A549 (cell line): ENCODE data around the gene DDX10. TPM values are rescaled to one million over a fixed set of nuclear protein-coding genes. Genes with fewer than 3 reads are reported as not detected.

Source experiments
- ATAC-seq, 2 experiments: fragments of 200-7000 bp in 1 of 2; fragments of >200 bp in 1 of 2; cut with Nextera tagmentation in 1 of 2; cut with Tn5 transposase in 1 of 2; 3 replicates each; pipeline versions ENCODE4 v1.8.0 to v1.9.1; 2018 to 2020; ENCODE audit warnings: mild to moderate bottlenecking in 1 of 2, moderate library complexity in 1 of 2
- CTCF ChIA-PET: fragments of 300-600 bp; sonication (Branson Sonifier 250); formaldehyde crosslinking; extraction: SDS; loops from one replicate; lab custom pipeline; 2021; ENCODE audit warnings: antibody characterized with exemption, inconsistent platforms; lab: Yijun Ruan, JAX
- POLR2A ChIA-PET: fragments of 350-600 bp; formaldehyde crosslinking; extraction: SDS; loops from one replicate; lab custom pipeline; 2021; ENCODE audit warnings: antibody characterized with exemption, inconsistent platforms; lab: Yijun Ruan, JAX
- DNase-seq, 2 experiments: peaks; one replicate each; pipeline versions ENCODE4 v3.0.0 to v3.0.0-alpha.2; 2011 to 2016; ENCODE audit warnings: low read depth in 1 of 2, low spot score in 1 of 2
- FAIRE-seq: peaks from 2 replicates; lab custom pipeline; 2011; peaks lifted over from hg19 to GRCh38; lab: Jason Lieb, UNC
- H3K27ac ChIP-seq, 2 experiments: fragments of >200 bp; sonication (Bioruptor Twin); formaldehyde crosslinking; 3 replicates each; pipeline ENCODE4 v1.5.1; 2016 to 2017
- H3K4me1 ChIP-seq: fragments of >200 bp; sonication (Bioruptor Twin); formaldehyde crosslinking; 3 replicates; pipeline ENCODE4 v1.6.1; 2016
- H3K4me2 ChIP-seq: fragments of >200 bp; sonication (Bioruptor Twin); formaldehyde crosslinking; 3 replicates; pipeline ENCODE4 v1.6.1; 2016
- H3K4me3 ChIP-seq: fragments of >200 bp; sonication (Bioruptor Twin); formaldehyde crosslinking; 3 replicates; pipeline ENCODE4 v1.5.1; 2016
- H3K9me3 ChIP-seq: fragments of >200 bp; sonication (Bioruptor Twin); formaldehyde crosslinking; 3 replicates; pipeline ENCODE4 v1.6.1; 2016
- BHLHE40 ChIP-seq: IDR thresholded peaks from 2 replicates; pipeline ENCODE4 v1.6.1; 2012; ENCODE audit warnings: low read depth, low read length, inconsistent platforms
- CBX8 ChIP-seq: fragments of 200-600 bp; sonication (generic); IDR thresholded peaks from 2 replicates; pipeline ENCODE4 v1.6.1; 2016
- CHD4 ChIP-seq: fragments of 200-600 bp; sonication (generic); IDR thresholded peaks from 2 replicates; pipeline ENCODE4 v1.6.1; 2016; ENCODE audit warnings: antibody characterized with exemption, mild to moderate bottlenecking, borderline replicate concordance
- EHF ChIP-seq: fragments of 250-450 bp; sonication (Bioruptor Pico); IDR thresholded peaks from 2 replicates; pipeline ENCODE4 v1.5.0; 2020; ENCODE audit warnings: mild to moderate bottlenecking
- ESRRA ChIP-seq: fragments of 150-350 bp; IDR thresholded peaks from 2 replicates; pipeline ENCODE4 v1.6.1; 2014; ENCODE audit warnings: mild to moderate bottlenecking, low read length, borderline replicate concordance
- FOXS1 ChIP-seq: fragments of 250-450 bp; sonication (Bioruptor Pico); IDR thresholded peaks from 2 replicates; pipeline ENCODE4 v1.5.0; 2020; ENCODE audit warnings: mild to moderate bottlenecking, moderate library complexity
- GATA3 ChIP-seq: IDR thresholded peaks from 2 replicates; pipeline ENCODE4 v1.6.1; 2012; ENCODE audit warnings: borderline replicate concordance
- HDAC2 ChIP-seq: fragments of 200-600 bp; sonication (generic); IDR thresholded peaks from 2 replicates; pipeline ENCODE4 v1.6.1; 2016
- HEYL ChIP-seq: fragments of 250-450 bp; sonication (Bioruptor Pico); IDR thresholded peaks from 2 replicates; pipeline ENCODE4 v1.8.0; 2021; ENCODE audit warnings: mild to moderate bottlenecking, moderate library complexity
- HMGXB4 ChIP-seq: fragments of 250-450 bp; sonication (Bioruptor Pico); IDR thresholded peaks from 2 replicates; pipeline ENCODE4 v1.5.0; 2021; ENCODE audit warnings: mild to moderate bottlenecking, moderate library complexity, borderline replicate concordance
- HOXA7 ChIP-seq: fragments of 250-450 bp; sonication (Bioruptor Pico); IDR thresholded peaks from 2 replicates; pipeline ENCODE4 v1.5.0; 2020; ENCODE audit warnings: mild to moderate bottlenecking, moderate library complexity
- HOXB13 ChIP-seq: fragments of 250-450 bp; sonication (Bioruptor Pico); IDR thresholded peaks from 2 replicates; pipeline ENCODE4 v1.5.0; 2020; ENCODE audit warnings: low read depth, mild to moderate bottlenecking, moderate library complexity
- HOXB5 ChIP-seq: fragments of 250-450 bp; sonication (Bioruptor Pico); IDR thresholded peaks from 2 replicates; pipeline ENCODE4 v1.5.0; 2020; ENCODE audit warnings: mild to moderate bottlenecking, moderate library complexity
- KDM1A ChIP-seq: fragments of 200-600 bp; sonication (generic); IDR thresholded peaks from 2 replicates; pipeline ENCODE4 v1.6.1; 2016; ENCODE audit warnings: low read depth, mild to moderate bottlenecking
- KDM5A ChIP-seq: fragments of 200-600 bp; sonication (generic); IDR thresholded peaks from 2 replicates; pipeline ENCODE4 v1.6.1; 2016; ENCODE audit warnings: antibody characterized with exemption, mild to moderate bottlenecking
- NFE2L2 ChIP-seq: fragments of 150-350 bp; conservative IDR thresholded peaks from 2 replicates; pipeline ENCODE4 v1.6.1; 2014; ENCODE audit warnings: low read length
- NR3C1 ChIP-seq: fragments of >200 bp; sonication (Bioruptor Twin); formaldehyde crosslinking; IDR thresholded peaks from 3 replicates; pipeline ENCODE4 v1.6.1; 2017
- RAD21 ChIP-seq, 2 experiments: fragments of >200 bp in 1 of 2; sonication (Bioruptor Twin) in 1 of 2; formaldehyde crosslinking in 1 of 2; IDR thresholded peaks in 1 of 2; conservative IDR thresholded peaks in 1 of 2; 2 replicates in 1 of 2; 3 replicates in 1 of 2; pipeline ENCODE4 v1.6.1; 2012 to 2018; ENCODE audit warnings: inconsistent platforms in 1 of 2
- RCOR1 ChIP-seq: fragments of 150-350 bp; IDR thresholded peaks from 2 replicates; pipeline ENCODE4 v1.6.1; 2014; ENCODE audit warnings: antibody characterized with exemption, low read length, low read depth
- REST ChIP-seq: fragments of 200-600 bp; sonication (generic); IDR thresholded peaks from 2 replicates; pipeline ENCODE4 v1.6.1; 2016; ENCODE audit warnings: antibody characterized with exemption, mild to moderate bottlenecking, moderate library complexity
- RFX5 ChIP-seq: fragments of 450-650 bp; IDR thresholded peaks from 2 replicates; pipeline ENCODE4 v1.7.1; 2014; ENCODE audit warnings: antibody characterized with exemption, mild to moderate bottlenecking, moderate library complexity
- SREBF2 ChIP-seq: fragments of 450-650 bp; IDR thresholded peaks from 2 replicates; pipeline ENCODE4 v1.6.1; 2014; ENCODE audit warnings: mild to moderate bottlenecking, moderate library complexity
- TP53 ChIP-seq: fragments of 250-450 bp; sonication (Bioruptor Pico); IDR thresholded peaks from 2 replicates; pipeline ENCODE4 v1.5.0; 2021; ENCODE audit warnings: mild to moderate bottlenecking, moderate library complexity
- ZFP36 ChIP-seq: fragments of 450-650 bp; IDR thresholded peaks from 2 replicates; pipeline ENCODE4 v1.6.1; 2014; ENCODE audit warnings: borderline replicate concordance; ENCODE audit not compliant: partially characterized antibody
- WGBS: methylation state at CpG from one replicate; pipeline ENCODE4 v1.1.6; 2017; ENCODE audit errors: missing lambda C conversion rate; 5-methylcytosine and 5-hydroxymethylcytosine counted together
- polyA plus RNA-seq, 4 experiments: library from polyadenylated mRNA; depleted of rRNA in 3 of 4; stranded (reverse); fragments of >200 nt; fragmentation: RNase III in 1 of 4; extraction: RNeasy Plus Mini Kit Qiagen cat#74134 plus additional on column Dnase treatment in 1 of 4; gene quantifications; 2 replicates in 3 of 4; 3 replicates in 1 of 4; pipeline ENCODE4 v1.2.3, GENCODE V29; 2011 to 2017

The DDX10 gene
- polyA plus RNA-seq, 2 of the 4 experiments (the other 2 are of a cell fraction), result 46.0 to 189 TPM

- no peak overlapping the region for H3K4me3 ChIP-seq
- CTCF ChIA-PET, result interaction anchor here (1.2 to 1.3 kb wide), 2 partner anchors 10 to 63 kb away, joined by 3 read pairs; no protein-coding TSS in a partner anchor
- WGBS, result 92% methylated on average over 4 of the region's 4 CpGs
- no peak for DNase-seq
- TF ChIP-seq HMGXB4 (CRISPR knock-in tag) (no peak), FOXS1 (CRISPR knock-in tag) (no peak), TP53 (no peak), HOXB5 (CRISPR knock-in tag) (no peak), ZFP36 (no peak), HOXB13 (CRISPR knock-in tag) (no peak), SREBF2 (no peak)
- POLR2A ChIA-PET, result no interaction called here
- FAIRE-seq, result no peak
- H3K9me3 ChIP-seq, result no peaks in the 10 kb centered on the region
- ATAC-seq, result no peak
- no peak overlapping the region; a peak in 1 of 6 replicates for H3K27ac ChIP-seq
- peaks cover 46% of the 10 kb centered on the region for H3K4me1 ChIP-seq
- H3K4me2 ChIP-seq, result no peak overlapping the region
Measured at GRCh38 chr11:108873941-108874340, 209.1 kb downstream of the DDX10 start.

GRCh38 chr11:108875134-108875533 lies 210.3 kb downstream of the DDX10 start:
- no peak overlapping the region for H3K4me2 ChIP-seq
- H3K9me3 ChIP-seq, result no peaks in the 10 kb centered on the region
- TF ChIP-seq EHF, result no peak
- no peak for TF ChIP-seq REST
- TF ChIP-seq CHD4, result no peak
- no peak for TF ChIP-seq RFX5
- TF ChIP-seq KDM5A, result no peak
- no peak for TF ChIP-seq ESRRA
- TF ChIP-seq KDM1A, result no peak
- TF ChIP-seq RCOR1, result no peak
- no peak for TF ChIP-seq HDAC2
- TF ChIP-seq HOXA7 (CRISPR knock-in tag), result no peak
- no peak for TF ChIP-seq TP53
- no peak for TF ChIP-seq NR3C1
- TF ChIP-seq RAD21 (conservative IDR thresholded peaks at IDR 0.05 in 1 of 2, IDR thresholded peaks at IDR 0.05 in 1 of 2), result no peak
- TF ChIP-seq BHLHE40, result no peak
- no peak for TF ChIP-seq NFE2L2
- TF ChIP-seq HMGXB4 (CRISPR knock-in tag), result no peak
- no peak for TF ChIP-seq GATA3
- no peak for TF ChIP-seq CBX8
- TF ChIP-seq HEYL (CRISPR knock-in tag), result no peak
- TF ChIP-seq, all 56 proteins: peak for 0
- FAIRE-seq (no peak), DNase-seq (no peak), ATAC-seq (no peak)
- POLR2A ChIA-PET, result no interaction called here
- no peak overlapping the region for H3K27ac ChIP-seq
- 95% methylated on average over 2 of the region's 2 CpGs for WGBS
- H3K4me3 ChIP-seq, result no peak overlapping the region
- peaks cover 34% of the 10 kb centered on the region for H3K4me1 ChIP-seq
- CTCF ChIA-PET, result interaction anchor here (1.2 kb wide), 1 partner anchor 61 kb away, joined by 3 read pairs; no protein-coding TSS in a partner anchor
